GM18508 (cell line): ENCODE measurements around the gene COASY.
"Not testable (repeated sequence)": the region's sequence is repeated elsewhere in the genome, so short reads cannot be mapped to it uniquely, and the experiment has no call there.

Source experiments
- ATAC-seq: cut with Tn5 transposase; IDR thresholded peaks from one replicate; pipeline ENCODE4 v1.9.1; 2021; ENCODE audit warnings: moderate number of reproducible peaks; ENCODE audit not compliant: insufficient read depth, unreplicated experiment

COASY gene

GRCh38 chr17:42530952-42531454 lies 30.9 kb upstream of the COASY start:
- no peak for ATAC-seq

- no peak for ATAC-seq
These were observed 30.2 kb upstream of the COASY start for GRCh38 chr17:42531455-42532354.

DNA sequence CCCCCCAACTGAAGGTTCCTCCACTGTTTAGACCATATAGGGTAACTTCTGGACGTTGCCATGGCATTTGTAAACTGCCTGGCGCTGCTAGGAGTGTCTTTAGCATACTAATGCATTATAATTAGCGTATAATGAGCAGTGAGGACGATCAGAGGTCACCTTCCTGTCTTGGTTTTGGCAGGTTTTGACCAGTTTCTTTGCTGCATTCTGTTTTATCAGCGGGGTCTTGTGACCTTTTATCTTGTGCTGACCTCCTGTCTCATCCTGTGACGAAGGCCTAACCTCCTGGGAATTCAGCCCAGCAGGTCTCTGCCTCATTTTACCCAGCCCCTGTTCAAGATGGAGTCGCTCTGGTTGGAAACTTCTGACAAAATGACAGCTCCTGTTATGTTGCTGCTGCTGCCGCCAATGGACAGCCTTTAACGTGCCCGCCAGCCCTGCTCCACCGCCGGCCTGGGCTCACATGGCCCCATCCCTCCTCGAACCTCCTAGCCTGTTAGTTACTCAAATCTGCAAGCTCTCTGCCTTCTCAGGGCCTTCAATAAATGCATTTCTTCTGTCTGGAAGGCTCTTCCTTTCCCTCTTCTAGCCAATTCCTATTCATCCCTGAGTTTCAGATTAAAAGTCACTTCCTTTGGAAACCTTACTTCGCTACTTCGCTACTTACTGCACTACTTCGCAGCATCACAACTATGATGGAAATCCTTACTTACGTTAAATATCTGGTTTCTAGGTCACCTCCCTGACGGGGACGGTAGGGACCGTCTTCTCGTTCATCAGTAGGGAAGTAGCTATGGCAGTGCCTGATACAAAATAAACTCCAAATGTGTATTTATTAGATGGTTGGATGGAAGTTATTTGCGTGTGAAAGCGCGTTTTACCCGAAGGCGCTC lies 26.5 kb upstream of the COASY start:
- ATAC-seq, result no peak

DNA sequence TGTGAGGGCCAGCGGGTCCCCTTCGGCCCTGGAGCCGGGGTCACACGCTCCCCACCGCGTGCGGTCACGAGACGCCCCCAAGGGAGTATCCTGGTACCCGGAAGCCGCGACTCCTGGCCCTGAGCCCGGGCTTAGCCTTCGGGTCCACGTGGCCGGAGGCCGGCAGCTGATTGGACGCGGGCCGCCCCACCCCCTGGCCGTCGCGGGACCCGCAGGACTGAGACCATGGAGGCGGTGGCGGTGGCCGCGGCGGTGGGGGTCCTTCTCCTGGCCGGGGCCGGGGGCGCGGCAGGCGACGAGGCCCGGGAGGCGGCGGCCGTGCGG lies 25.9 kb upstream of the COASY start, which contains the start of gene NAGLU:
TSS of gene NAGLU (plus strand) at position 194 of the 324 bp plus-strand sequence. CDS start at position 226, 32 bp downstream.
- no peak for ATAC-seq

DNA sequence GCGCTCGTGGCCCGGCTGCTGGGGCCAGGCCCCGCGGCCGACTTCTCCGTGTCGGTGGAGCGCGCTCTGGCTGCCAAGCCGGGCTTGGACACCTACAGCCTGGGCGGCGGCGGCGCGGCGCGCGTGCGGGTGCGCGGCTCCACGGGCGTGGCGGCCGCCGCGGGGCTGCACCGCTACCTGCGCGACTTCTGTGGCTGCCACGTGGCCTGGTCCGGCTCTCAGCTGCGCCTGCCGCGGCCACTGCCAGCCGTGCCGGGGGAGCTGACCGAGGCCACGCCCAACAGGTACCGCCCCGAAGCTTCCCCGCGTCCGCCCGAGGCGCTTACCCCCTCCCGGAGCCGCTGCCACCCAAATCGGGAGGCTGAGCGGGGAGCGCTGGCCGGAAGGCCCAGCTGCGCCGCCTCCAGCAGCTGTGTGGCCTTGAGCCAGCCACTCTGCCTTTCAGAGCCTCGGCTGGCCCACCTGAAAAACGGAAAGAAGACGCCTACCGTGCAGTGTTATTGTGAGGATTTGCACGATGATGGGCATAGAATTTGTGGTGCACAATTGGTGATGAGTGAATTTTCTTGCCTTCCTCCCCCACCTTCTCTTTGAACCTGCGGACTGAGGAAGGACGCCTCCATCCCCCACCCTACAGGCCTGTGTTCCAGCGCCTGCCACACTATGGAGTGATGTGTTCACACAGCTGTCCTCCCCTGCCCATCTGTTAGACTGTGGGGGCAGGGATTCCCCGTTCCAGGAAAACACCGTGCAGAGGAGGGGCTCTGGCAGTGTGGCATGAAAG lies 25.4 kb upstream of the COASY start:
- no peak for ATAC-seq

DNA sequence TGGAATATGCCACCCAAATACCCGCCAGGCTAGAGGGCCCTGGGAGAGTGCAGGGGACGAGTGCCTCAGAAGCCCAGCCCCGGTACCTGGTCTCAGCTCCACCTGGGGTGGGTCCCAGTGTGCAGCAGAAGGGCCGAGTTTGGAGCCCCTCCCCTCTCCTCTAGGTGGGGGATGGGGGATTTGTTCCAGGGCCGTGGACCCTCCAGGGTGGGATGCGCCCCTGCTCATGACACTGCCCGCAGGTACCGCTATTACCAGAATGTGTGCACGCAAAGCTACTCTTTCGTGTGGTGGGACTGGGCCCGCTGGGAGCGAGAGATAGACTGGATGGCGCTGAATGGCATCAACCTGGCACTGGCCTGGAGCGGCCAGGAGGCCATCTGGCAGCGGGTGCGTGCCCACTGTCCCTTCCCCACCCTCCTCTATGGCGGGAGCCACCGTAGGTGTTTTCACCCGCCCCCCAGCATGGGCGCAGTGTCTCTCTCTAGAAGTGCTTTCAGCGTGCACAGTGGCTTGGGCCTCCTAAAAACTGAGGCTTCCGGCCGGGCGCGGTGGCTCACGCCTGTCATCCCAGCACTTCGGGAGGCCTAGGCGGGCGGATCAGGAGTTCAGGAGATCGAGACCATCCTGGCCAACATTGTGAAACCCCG lies 24.7 kb upstream of the COASY start:
- ATAC-seq, result no peak

- no peak for ATAC-seq
These were observed 24.0 kb upstream of the COASY start for GRCh38 chr17:42537826-42538451.

DNA sequence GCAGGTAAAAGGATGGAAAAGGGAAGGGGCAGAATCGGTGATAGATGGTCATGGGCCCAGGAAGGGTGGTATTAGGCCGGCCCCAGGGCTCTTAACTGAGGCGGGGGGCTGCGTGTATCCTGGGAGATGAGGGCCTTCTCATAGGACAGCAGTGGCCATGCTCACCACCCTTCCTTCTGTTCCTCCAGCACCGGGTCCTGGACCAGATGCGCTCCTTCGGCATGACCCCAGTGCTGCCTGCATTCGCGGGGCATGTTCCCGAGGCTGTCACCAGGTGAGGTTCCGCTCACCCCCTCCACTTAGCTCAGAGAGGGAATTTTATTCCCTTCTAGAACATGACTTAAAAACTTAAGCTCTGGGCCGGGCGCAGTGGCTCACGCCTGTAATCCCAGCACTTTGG lies 23.5 kb upstream of the COASY start:
- ATAC-seq, result no peak

GRCh38 chr17:42540558-42540957 lies 21.4 kb upstream of the COASY start:
- not testable (repeated sequence) for ATAC-seq

DNA sequence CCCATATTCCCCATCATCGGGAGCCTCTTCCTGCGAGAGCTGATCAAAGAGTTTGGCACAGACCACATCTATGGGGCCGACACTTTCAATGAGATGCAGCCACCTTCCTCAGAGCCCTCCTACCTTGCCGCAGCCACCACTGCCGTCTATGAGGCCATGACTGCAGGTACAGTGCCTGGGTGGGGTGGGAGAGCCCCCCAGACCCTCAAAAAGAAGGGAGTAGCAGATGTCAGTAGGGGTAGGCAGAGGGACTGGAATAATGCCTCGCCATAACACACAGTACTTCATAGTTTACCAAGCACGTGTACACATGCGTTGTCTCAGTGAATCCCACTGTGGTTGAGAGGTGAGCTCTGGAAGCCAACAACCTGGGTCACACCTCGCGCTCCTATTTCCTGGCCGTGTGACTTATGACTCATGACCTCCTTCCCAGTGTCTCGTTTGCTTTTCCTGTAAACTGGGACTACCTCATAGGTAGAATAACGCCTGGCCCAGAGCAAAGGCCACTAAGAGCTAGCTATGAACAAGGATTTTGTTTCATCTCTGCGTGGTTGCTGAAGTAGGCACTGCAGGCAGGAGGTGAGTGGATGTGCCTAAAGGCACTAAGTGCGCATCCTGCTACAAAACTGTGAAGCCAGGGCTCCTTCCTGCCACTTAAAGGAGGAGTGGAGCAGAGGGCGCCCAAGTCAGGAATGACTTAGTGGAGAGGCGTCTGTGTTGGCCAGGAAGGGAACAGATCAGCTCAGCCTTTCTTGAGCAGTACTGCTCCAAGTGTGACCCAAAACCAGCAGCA lies 20.7 kb upstream of the COASY start:
- ATAC-seq, result no peak

GRCh38 chr17:42543190-42544079 lies 18.5 kb upstream of the COASY start:
- ATAC-seq, result no peak

DNA sequence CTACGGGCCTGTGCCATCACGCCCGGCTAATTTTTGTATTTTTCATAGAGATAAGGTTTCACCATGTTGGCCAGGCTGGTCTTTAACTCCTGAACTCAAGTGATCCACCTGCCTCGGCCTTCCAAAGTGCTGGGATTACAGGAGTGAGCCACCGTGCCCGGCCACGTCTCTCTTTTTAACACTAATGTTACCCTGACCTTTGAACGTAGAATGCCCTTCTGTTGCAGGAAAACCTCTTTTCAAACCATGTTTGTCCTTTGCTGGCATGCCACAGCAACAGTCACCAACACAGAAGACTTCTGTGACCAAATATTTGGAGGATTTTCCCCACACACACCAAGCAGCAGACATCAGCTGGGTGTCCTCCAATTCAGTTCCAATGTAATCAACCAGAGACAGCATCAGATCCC lies 17.1 kb upstream of the COASY start:
- no peak for ATAC-seq

DNA sequence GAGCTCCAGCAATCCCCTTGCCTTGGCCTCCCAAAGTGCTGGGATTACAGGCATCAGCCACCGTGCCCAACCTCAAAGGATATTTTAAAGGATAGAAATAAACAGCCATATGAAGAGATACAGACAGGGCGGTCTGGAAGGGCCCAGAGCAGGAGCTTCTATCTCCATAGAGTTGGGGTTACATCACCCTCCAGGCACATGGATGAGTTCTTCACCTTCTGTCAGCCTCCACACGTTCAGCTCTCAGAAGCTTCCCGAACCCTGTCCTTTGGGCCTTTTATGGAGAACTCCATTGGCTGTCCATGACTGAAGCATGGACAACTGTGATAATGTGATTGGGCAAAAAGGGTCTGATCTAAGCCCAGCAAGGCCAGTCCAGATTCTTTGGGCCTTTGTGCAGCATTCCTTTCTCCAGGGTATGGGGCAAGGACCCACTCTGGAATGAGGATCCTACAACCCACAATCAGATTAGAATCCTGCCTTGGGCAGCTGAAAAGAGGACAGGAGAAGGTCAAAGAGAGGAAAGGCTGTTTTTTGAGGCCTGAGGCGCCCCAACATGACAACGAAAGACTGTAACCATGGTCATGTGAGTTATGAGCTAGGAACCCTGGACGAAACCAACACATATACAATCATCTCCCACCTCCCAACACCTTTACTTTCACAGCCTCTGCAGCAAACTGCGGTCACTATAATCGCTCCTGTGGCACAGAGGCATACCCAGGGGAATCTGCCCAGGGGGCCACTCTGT lies 16.0 kb upstream of the COASY start:
- not testable (repeated sequence) for ATAC-seq

GRCh38 chr17:42547001-42547461 lies 14.9 kb upstream of the COASY start:
- ATAC-seq, result no peak

- no peak for ATAC-seq
These were observed 14.3 kb upstream of the COASY start for GRCh38 chr17:42547698-42548069.

- ATAC-seq, result no peak
These were observed 13.7 kb upstream of the COASY start for GRCh38 chr17:42548070-42548837.
